ENCODE data around the gene PRAMEF5.
"Not testable (repeated sequence)": the region's sequence is repeated elsewhere in the genome, so short reads cannot be mapped to it uniquely, and the experiment has no call there.

DNA sequence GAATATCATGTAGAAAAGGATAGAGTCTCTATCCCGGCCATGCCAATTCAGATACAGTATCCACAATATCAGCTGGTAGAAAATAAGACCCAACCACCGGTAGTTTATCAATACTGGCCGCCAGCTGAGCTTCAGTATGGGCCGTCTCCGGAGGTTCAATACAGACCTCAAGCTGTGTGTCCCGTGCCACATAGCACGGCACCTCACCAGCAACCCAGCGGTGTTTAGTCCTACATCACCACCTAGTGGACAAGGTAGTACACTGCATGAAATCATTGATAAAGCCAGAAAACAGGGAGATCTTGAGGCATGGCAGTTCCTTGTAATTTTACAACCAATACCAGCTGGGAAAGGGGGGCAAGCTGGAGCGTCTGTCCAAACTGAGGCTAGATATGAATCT lies 45.3 kb upstream of the PRAMEF5 start:
- TF ChIP-seq EZH2phosphoT487 (IDR thresholded peaks at IDR 0.05; ENCODE audit: borderline replicate concordance); POLR2A (IDR thresholded peaks at IDR 0.05; ENCODE audit: borderline replicate concordance, extremely low read depth, insufficient read depth, insufficient read length); RAD21 (IDR thresholded peaks at IDR 0.05; ENCODE audit: low read depth); JUND (IDR thresholded peaks at IDR 0.05); SIN3A (IDR thresholded peaks at IDR 0.05; ENCODE audit: low read depth); CEBPB (IDR thresholded peaks at IDR 0.05; ENCODE audit: low read depth); EGR1 (IDR thresholded peaks at IDR 0.05; ENCODE audit: low read depth): not testable (repeated sequence)
- TF ChIP-seq, protein P1, sequence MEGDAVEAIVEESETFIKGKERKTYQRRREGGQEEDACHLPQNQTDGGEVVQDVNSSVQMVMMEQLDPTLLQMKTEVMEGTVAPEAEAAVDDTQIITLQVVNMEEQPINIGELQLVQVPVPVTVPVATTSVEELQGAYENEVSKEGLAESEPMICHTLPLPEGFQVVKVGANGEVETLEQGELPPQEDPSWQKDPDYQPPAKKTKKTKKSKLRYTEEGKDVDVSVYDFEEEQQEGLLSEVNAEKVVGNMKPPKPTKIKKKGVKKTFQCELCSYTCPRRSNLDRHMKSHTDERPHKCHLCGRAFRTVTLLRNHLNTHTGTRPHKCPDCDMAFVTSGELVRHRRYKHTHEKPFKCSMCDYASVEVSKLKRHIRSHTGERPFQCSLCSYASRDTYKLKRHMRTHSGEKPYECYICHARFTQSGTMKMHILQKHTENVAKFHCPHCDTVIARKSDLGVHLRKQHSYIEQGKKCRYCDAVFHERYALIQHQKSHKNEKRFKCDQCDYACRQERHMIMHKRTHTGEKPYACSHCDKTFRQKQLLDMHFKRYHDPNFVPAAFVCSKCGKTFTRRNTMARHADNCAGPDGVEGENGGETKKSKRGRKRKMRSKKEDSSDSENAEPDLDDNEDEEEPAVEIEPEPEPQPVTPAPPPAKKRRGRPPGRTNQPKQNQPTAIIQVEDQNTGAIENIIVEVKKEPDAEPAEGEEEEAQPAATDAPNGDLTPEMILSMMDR (IDR thresholded peaks at IDR 0.05 in 2 of 3, conservative IDR thresholded peaks at IDR 0.05 in 1 of 3; ENCODE audit: borderline replicate concordance in 1 of 3, insufficient read depth in 1 of 3, low read depth in 2 of 3, low read length in 2 of 3), result not testable (repeated sequence)
- TF ChIP-seq, protein P2, sequence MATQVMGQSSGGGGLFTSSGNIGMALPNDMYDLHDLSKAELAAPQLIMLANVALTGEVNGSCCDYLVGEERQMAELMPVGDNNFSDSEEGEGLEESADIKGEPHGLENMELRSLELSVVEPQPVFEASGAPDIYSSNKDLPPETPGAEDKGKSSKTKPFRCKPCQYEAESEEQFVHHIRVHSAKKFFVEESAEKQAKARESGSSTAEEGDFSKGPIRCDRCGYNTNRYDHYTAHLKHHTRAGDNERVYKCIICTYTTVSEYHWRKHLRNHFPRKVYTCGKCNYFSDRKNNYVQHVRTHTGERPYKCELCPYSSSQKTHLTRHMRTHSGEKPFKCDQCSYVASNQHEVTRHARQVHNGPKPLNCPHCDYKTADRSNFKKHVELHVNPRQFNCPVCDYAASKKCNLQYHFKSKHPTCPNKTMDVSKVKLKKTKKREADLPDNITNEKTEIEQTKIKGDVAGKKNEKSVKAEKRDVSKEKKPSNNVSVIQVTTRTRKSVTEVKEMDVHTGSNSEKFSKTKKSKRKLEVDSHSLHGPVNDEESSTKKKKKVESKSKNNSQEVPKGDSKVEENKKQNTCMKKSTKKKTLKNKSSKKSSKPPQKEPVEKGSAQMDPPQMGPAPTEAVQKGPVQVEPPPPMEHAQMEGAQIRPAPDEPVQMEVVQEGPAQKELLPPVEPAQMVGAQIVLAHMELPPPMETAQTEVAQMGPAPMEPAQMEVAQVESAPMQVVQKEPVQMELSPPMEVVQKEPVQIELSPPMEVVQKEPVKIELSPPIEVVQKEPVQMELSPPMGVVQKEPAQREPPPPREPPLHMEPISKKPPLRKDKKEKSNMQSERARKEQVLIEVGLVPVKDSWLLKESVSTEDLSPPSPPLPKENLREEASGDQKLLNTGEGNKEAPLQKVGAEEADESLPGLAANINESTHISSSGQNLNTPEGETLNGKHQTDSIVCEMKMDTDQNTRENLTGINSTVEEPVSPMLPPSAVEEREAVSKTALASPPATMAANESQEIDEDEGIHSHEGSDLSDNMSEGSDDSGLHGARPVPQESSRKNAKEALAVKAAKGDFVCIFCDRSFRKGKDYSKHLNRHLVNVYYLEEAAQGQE (IDR thresholded peaks at IDR 0.05; ENCODE audit: low read depth), result not testable (repeated sequence)
